NCI-H1105 (cell line): ENCODE measurements around the gene PIGB.
"Not testable (repeated sequence)": the region's sequence is repeated elsewhere in the genome, so short reads cannot be mapped to it uniquely, and the experiment has no call there.

ENCODE experiments used
- DNase-seq: peaks from one replicate; lab custom pipeline; 2025; lab: John Stamatoyannopoulos, UW

The PIGB gene

DNA sequence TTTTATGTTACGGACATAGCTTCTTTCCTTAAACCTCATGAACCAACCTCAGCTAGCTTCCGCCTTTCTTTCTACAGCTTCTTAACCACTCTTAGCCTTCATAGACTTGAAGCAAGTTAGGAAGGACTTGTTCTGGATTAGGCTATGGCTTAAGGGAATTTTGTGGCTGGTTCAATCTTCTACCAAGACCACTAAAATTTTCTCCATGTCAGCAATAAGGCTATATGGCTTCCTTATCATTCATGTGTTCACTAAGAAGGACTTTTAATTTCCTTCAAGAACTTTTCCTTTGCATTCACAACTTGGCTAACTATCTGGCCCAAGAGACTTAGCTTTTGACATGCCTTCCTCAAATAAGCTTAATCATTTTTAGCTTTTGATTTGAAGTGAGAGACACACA lies 64.7 kb downstream of the PIGB start:
- no peak for DNase-seq

- DNase-seq, result no peak
These were observed 68.0 kb downstream of the PIGB start for GRCh38 chr15:55387027-55387426.

GRCh38 chr15:55389264-55389607 lies 70.2 kb downstream of the PIGB start:
- DNase-seq, result no peak

DNA sequence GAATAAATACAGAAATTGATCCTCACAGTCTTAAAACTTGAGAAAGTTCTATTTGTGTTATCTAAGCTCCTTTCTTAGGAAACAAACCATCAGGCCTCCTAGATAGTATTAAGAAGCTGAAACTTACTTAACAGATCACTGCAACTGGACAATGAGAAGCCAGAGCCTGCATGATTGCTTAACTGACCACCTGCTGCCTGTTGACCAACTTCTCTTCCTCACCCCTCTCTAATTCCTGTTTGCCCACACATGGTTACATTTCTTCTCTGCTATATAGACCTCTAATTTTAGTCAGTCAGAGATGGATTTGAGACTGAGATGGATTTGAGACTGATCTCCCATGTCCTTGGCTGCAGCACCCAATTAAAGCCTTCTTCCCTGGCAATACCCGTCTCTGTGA lies 75.7 kb downstream of the PIGB start:
- no peak for DNase-seq

GRCh38 chr15:55398243-55398642 lies 79.2 kb downstream of the PIGB start:
- no peak for DNase-seq

DNA sequence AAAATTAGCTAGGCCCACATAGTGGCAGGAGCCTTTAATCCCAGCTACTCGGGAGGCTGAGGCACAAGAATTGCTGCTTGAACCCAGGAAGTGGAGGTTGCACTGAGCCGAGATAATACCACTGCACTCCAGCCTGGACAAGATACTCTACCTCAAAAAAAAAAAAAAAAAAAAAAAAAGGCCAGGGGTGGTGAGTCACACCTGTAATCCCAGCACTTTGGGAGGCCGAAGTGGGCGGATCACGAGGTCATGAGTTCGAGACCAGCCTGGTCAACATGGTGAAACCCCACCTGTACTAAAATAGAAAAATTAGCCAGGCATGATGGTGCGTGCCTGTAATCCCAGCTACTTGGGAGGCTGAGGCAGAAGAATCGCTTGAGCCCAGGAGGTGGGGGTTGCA lies 81.0 kb downstream of the PIGB start:
- not testable (repeated sequence) for DNase-seq

DNA sequence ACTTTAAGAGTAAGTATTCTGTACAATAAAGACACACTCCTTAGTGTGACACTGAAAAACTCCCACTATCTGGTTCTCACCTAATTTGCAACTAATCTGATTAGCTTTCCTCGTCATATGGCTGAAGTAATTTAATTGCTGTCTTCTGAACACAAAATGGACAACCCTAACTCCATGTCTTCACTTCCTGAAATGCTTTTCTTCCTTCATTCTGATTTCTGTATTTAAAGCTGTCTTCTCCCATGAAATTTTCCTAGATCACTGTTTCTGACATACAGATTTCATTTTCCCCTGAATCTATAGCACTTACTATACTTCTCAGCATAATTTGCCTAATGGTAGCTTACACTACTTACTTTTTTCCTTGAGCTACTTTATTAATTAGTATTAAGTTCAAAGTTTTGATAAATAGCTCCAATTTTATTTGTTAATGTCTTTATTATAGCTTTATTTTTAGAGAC lies 82.8 kb downstream of the PIGB start:
- no peak for DNase-seq

DNA sequence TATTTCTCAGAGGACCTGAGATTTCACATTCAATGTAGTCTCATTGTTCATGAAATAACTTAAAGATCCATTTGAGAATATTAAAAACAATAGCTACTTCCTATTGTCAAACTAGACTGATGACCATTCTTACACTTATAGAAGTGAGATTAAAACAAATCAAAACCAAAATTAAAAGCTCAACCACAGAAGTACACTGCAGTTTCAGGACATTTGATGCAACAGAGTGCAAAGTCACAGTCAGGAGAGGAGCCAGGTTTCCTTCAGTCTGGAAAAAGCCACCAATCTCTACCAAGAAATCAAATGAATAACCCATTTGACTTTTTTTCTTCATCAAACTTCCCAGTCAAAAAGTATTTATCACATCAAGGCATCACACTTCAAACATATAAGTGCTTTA lies 83.7 kb downstream of the PIGB start:
- DNase-seq, result no peak

- no peak for DNase-seq
These were observed 84.5 kb downstream of the PIGB start for GRCh38 chr15:55403531-55403930.
